Astrocyte (in vitro differentiated cells and primary cell): ENCODE measurements around the gene PCGF2. TPM values are rescaled to one million over a fixed set of nuclear protein-coding genes. Genes with fewer than 3 reads are reported as not detected.

Experiments
- DNase-seq: peaks from one replicate; pipeline ENCODE4 v3.0.0-alpha.2; 2010; ENCODE audit warnings: low read depth
- FAIRE-seq: peaks from 2 replicates; lab custom pipeline; 2011; peaks lifted over from hg19 to GRCh38; lab: Jason Lieb, UNC
- H2AFZ ChIP-seq: 2 replicates; pipeline ENCODE4 v1.6.0; 2012; ENCODE audit warnings: low read depth, low read length, inconsistent platforms
- H3K27ac ChIP-seq: 2 replicates; pipeline ENCODE4 v1.5.1; 2011; ENCODE audit warnings: low read depth, low read length, inconsistent platforms
- H3K27me3 ChIP-seq: 2 replicates; pipeline ENCODE4 v1.6.0; 2011; ENCODE audit warnings: low read length, inconsistent platforms; ENCODE audit not compliant: insufficient read depth
- H3K36me3 ChIP-seq: 2 replicates; pipeline ENCODE4 v1.5.1; 2011; ENCODE audit warnings: low read length, inconsistent platforms; ENCODE audit not compliant: insufficient read depth
- H3K4me1 ChIP-seq: 2 replicates; pipeline ENCODE4 v1.5.1; 2011; ENCODE audit warnings: low read length, inconsistent platforms; ENCODE audit not compliant: insufficient read depth
- H3K4me2 ChIP-seq: 2 replicates; pipeline ENCODE4 v1.6.0; 2012; ENCODE audit warnings: low read length, inconsistent platforms
- H3K4me3 ChIP-seq: 2 replicates; pipeline ENCODE4 v1.5.1; 2011; ENCODE audit warnings: low read depth, mild to moderate bottlenecking, low read length, inconsistent platforms; ENCODE audit not compliant: insufficient read depth
- H3K79me2 ChIP-seq: 2 replicates; pipeline ENCODE4 v1.6.0; 2012; ENCODE audit warnings: mild to moderate bottlenecking, low read length, inconsistent platforms; ENCODE audit not compliant: insufficient read depth
- H3K9ac ChIP-seq: 2 replicates; pipeline ENCODE4 v1.6.0; 2012; ENCODE audit warnings: mild to moderate bottlenecking, low read length, inconsistent platforms
- H3K9me3 ChIP-seq: 2 replicates; pipeline ENCODE4 v1.5.1; 2012; ENCODE audit warnings: low read depth, mild to moderate bottlenecking, low read length, inconsistent platforms; ENCODE audit not compliant: insufficient read depth
- H4K20me1 ChIP-seq: 2 replicates; pipeline ENCODE4 v1.6.0; 2012; ENCODE audit warnings: low read length, inconsistent platforms; ENCODE audit not compliant: insufficient read depth
- H3K27ac Mint-ChIP-seq: one replicate; pipeline ENCODE4 v1.8.0; 2021; ENCODE audit warnings: mild to moderate bottlenecking, mixed read lengths; ENCODE audit not compliant: unreplicated experiment
- H3K27me3 Mint-ChIP-seq: one replicate; pipeline ENCODE4 v1.8.0; 2021; ENCODE audit warnings: low read depth, mixed read lengths; ENCODE audit not compliant: unreplicated experiment
- H3K36me3 Mint-ChIP-seq: one replicate; pipeline ENCODE4 v1.8.0; 2021; ENCODE audit warnings: low read depth, mixed read lengths; ENCODE audit not compliant: unreplicated experiment
- H3K4me1 Mint-ChIP-seq: one replicate; pipeline ENCODE4 v1.8.0; 2021; ENCODE audit warnings: low read depth, mixed read lengths; ENCODE audit not compliant: unreplicated experiment
- H3K4me3 Mint-ChIP-seq: one replicate; pipeline ENCODE4 v1.8.0; 2021; ENCODE audit warnings: mild to moderate bottlenecking, moderate library complexity, mixed read lengths; ENCODE audit not compliant: unreplicated experiment
- H3K9me3 Mint-ChIP-seq: one replicate; pipeline ENCODE4 v1.8.0; 2021; ENCODE audit warnings: mild to moderate bottlenecking, mixed read lengths; ENCODE audit not compliant: unreplicated experiment
- CTCF ChIP-seq: IDR thresholded peaks from 2 replicates; pipeline ENCODE4 v1.5.1; 2011; ENCODE audit warnings: low read depth, mild to moderate bottlenecking, inconsistent platforms, low read length, moderate library complexity; ENCODE audit not compliant: insufficient read depth
- EZH2 ChIP-seq: IDR thresholded peaks from 2 replicates; pipeline ENCODE4 v1.6.1; 2012; ENCODE audit warnings: mild to moderate bottlenecking, low read length, inconsistent platforms; ENCODE audit not compliant: insufficient read depth
- total RNA-seq: library from RNA; stranded (reverse); gene quantifications from 2 replicates; pipeline ENCODE4 v1.2.1, GENCODE V29; 2021

PCGF2 gene
- total RNA-seq, 1 donor from 2014 or later = 73.7 TPM

GRCh38 chr17:38697061-38697820 lies 50.9 kb downstream of the PCGF2 start:
- Histone ChIP-seq H3K9ac (no peak overlapping the region), H3K4me2 (no peak overlapping the region), H2AFZ (no peak overlapping the region), H3K9me3 (no peaks in the 10 kb centered on the region), H3K79me2 (no peaks in the 10 kb centered on the region), H3K36me3 (no peaks in the 10 kb centered on the region), H3K27me3 (peaks cover 13% of the 10 kb centered on the region), H3K4me1 (peaks cover 10% of the 10 kb centered on the region), H3K4me3 (no peak overlapping the region), H4K20me1 (no peaks in the 10 kb centered on the region), H3K27ac (no peak overlapping the region)
- no peak for DNase-seq
- H3K36me3 Mint-ChIP-seq = peaks cover 4% of the 10 kb centered on the region
- H3K4me3 Mint-ChIP-seq = no peak overlapping the region
- H3K27ac Mint-ChIP-seq = no peak overlapping the region
- no peak for TF ChIP-seq EZH2
- TF ChIP-seq CTCF = no peak
- peaks cover 2% of the 10 kb centered on the region for H3K9me3 Mint-ChIP-seq
- peaks cover 34% of the 10 kb centered on the region for H3K27me3 Mint-ChIP-seq
- no peak for FAIRE-seq
- H3K4me1 Mint-ChIP-seq = peaks cover 4% of the 10 kb centered on the region

- Histone ChIP-seq H3K36me3 (no peaks in the 10 kb centered on the region), H3K27me3 (peaks cover 13% of the 10 kb centered on the region), H3K79me2 (no peaks in the 10 kb centered on the region), H2AFZ (peak overlapping the region; percentile 50), H3K9ac (no peak overlapping the region), H3K4me1 (no peaks in the 10 kb centered on the region), H3K4me2 (no peak overlapping the region), H3K4me3 (no peak overlapping the region), H3K9me3 (no peaks in the 10 kb centered on the region), H4K20me1 (no peaks in the 10 kb centered on the region), H3K27ac (no peak overlapping the region)
- H3K36me3 Mint-ChIP-seq = peaks cover 6% of the 10 kb centered on the region
- H3K4me3 Mint-ChIP-seq = no peak overlapping the region
- H3K4me1 Mint-ChIP-seq = no peaks in the 10 kb centered on the region
- H3K27ac Mint-ChIP-seq = no peak overlapping the region
- peaks cover 2% of the 10 kb centered on the region for H3K9me3 Mint-ChIP-seq
- FAIRE-seq (no peak), DNase-seq (peak; percentile 16)
- peaks cover 46% of the 10 kb centered on the region for H3K27me3 Mint-ChIP-seq
- TF ChIP-seq CTCF (no peak), EZH2 (no peak)
Measured at GRCh38 chr17:38693700-38694329, 54.3 kb downstream of the PCGF2 start.

GRCh38 chr17:38691154-38691553 lies 57.0 kb downstream of the PCGF2 start:
- Histone ChIP-seq H3K79me2 (no peaks in the 10 kb centered on the region), H3K4me1 (no peaks in the 10 kb centered on the region), H3K4me3 (no peak overlapping the region), H3K27me3 (no peaks in the 10 kb centered on the region), H3K36me3 (no peaks in the 10 kb centered on the region), H3K9ac (no peak overlapping the region), H2AFZ (no peak overlapping the region), H3K27ac (no peak overlapping the region), H3K9me3 (no peaks in the 10 kb centered on the region), H4K20me1 (no peaks in the 10 kb centered on the region), H3K4me2 (no peak overlapping the region)
- Mint-ChIP-seq H3K27me3 (peaks cover 35% of the 10 kb centered on the region), H3K4me1 (peaks cover 2% of the 10 kb centered on the region), H3K9me3 (no peaks in the 10 kb centered on the region), H3K27ac (no peak overlapping the region), H3K36me3 (peaks cover 6% of the 10 kb centered on the region), H3K4me3 (no peak overlapping the region)
- TF ChIP-seq EZH2 (no peak), CTCF (no peak)
- DNase-seq = no peak
- FAIRE-seq = no peak
